NCI-H1694 (cell line): ENCODE data around the gene LIN7C.
A peak's percentile ranks its signal among the peaks of the same experiment; 100 is the strongest.

Experiments used
- DNase-seq: peaks from one replicate; lab custom pipeline; 2025; lab: John Stamatoyannopoulos, UW

Gene LIN7C

GRCh38 chr11:27507557-27508322 lies 1.2 kb upstream of the LIN7C start:
- no peak for DNase-seq

DNA sequence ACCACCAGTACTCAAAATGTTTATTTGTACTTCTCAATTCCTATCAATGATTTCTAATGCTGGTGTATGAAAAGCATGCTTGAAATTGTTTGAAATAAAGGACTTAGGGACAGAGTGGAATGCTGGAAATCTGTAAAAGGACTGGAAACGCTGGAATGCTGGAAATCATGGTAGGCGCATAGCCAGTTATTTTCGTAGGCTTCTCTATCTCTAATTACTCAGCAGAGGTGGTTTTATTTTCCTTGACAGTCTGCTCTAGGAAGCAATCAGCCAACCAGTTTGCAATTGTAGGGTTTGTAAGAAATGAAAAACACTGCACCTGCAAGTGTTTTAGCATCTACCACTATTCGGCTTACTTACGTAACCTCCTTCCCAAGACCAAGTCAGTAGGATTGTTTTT lies 788 bp downstream of the LIN7C start:
- no peak for DNase-seq

DNA sequence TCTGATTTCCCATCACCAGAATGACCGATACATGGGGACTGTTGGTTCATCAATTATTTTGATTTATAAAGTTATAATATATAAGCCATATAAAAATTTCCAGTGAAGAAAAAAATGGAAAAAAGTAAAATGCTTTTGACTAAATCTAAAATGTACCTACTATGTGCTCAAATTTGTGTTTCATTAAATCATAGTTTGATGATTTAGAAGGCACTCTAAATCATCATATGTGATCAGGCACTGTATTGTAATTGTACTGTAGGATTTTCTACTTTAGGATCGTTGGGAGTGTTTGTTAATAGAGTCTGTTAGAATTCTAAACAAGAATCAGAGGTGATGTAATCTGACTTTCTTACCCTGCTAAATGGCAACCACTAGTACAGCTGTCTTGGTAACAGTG lies 2.4 kb downstream of the LIN7C start:
- DNase-seq, result no peak

GRCh38 chr11:27501100-27501499 lies 5.5 kb downstream of the LIN7C start:
- DNase-seq, result no peak

DNA sequence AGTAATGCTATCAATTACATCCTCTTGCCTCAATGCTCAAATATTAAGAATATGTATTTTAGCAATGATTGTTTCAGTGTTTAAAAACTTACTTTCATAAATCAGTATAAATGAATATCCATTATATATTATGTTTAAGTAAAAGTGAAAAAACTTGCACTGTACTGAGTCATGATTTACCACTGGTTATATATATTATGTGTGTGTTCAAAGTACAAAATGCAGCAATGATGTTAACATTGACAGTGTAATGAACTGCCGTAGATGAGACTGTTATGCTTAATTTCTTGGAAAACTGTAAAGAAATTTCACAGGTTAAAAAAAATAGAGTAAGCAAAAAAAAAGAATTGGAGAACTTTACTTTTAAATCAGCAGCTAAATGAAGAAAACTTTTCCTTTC lies 8.7 kb downstream of the LIN7C start:
- no peak for DNase-seq

- peak; percentile 10 for DNase-seq
These were observed 9.2 kb downstream of the LIN7C start for GRCh38 chr11:27497284-27497866.

GRCh38 chr11:27496461-27496860 lies 10.1 kb downstream of the LIN7C start:
- no peak for DNase-seq

GRCh38 chr11:27495710-27496300 lies 10.8 kb downstream of the LIN7C start:
- no peak for DNase-seq

GRCh38 chr11:27489092-27489491 lies 17.5 kb downstream of the LIN7C start:
- no peak for DNase-seq

GRCh38 chr11:27487706-27488105 lies 18.9 kb downstream of the LIN7C start:
- no peak for DNase-seq

DNA sequence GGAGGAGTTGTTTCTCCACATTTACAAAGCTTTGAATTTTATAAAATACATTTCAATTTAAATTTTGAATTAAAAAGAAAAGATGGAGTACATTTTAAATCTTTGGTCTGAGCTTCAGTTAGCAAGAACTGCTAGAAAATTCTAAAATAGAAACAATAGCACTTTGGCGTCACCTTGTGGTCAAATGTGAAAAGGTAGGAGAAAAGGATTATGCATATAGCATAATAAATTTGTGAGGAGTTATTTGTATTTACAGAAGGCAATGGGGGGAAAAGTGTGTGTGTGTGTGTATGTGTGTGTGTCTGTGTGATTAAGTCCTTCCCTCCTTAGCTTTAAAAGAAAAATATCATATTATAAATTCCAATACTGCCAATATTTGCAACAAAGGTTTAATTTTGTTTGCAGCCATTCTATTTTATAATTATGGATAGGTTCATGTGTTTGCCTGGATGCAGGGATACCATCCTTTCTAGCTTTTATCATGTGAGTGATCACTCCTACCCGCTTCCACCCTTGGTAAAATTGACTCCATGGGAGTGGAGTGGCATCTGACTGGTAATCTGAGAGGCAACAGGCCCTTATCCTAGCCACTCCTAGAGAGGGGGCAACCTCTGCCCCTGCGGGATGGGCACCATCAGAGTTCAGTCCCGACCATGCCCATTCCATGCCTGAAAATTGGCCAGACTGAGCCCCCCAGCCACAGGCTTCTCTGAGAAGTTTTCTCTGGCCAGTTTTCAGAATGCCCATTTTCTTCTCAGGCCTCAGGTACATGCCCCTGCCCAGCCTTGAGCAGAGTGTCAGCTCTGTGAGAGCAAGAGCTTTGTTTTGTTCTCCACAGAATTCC lies 20.4 kb downstream of the LIN7C start:
- peak; percentile 68 for DNase-seq

DNA sequence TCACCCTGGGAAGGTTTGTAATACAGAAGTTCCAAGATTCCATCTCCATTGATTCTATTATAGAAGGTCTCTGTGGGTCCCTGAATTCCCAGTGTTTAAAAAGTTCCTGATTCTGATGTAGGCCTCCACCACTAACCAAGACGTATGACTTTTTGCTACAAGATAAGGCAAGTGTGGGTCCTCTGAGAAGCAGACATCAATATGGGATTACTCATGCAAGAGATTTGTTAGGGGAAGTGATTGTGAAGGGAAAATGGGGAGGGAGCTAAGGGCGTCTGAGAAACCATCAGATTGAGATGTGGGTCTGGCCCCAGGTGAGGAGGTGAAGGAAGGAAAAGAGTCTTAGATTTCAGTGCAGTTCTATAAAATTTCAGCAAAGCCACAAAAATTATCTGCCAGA lies 23.8 kb downstream of the LIN7C start:
- DNase-seq, result no peak

- DNase-seq, result no peak
These were observed 24.6 kb downstream of the LIN7C start for GRCh38 chr11:27481992-27482391.

GRCh38 chr11:27477831-27478230 lies 28.7 kb downstream of the LIN7C start:
- DNase-seq, result no peak

DNA sequence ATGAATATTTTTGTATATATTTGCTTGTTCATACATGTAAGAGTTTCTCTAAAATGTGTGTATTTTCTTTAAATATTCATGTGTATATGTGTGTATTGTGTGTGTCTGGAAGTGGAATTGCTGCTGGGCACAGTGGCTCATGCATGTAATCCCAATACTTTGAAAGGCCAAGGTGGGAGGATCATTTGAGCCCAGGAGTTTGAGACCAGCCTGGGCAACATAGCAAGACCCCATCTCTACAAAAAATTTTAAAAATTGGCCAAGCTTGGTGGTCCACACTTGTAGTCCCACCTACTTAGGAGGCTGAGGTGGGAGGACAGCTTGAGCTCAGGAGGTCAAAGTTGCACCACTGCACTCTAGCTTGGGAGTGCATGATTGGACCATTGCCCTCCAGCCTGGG lies 29.3 kb downstream of the LIN7C start:
- no peak for DNase-seq

GRCh38 chr11:27475622-27476021 lies 30.9 kb downstream of the LIN7C start:
- DNase-seq, result no peak

DNA sequence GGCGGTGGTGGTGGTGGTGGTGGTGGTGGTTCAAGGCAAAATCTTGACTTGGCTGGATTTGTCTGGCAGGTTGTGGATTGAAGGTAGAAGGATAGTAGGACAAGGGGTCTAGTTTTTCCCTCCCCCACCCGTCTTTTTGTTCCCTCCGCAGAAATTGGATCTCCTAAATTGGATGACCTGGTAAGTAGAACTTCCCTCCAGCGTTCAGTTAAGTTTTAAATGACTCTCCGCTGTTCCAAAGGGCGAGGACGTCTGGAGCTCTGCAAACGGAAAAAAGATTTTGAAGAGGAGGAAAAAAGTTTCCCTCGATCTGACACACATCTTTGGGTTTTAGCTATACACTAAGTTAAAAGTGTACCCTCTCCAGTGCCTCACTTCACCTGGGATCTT lies 33.6 kb downstream of the LIN7C start:
- no peak for DNase-seq

GRCh38 chr11:27472398-27473016 lies 34.1 kb downstream of the LIN7C start, which contains the start of gene LGR4:
LGR4 (minus strand) TSS chr11:27472790; CDS start chr11:27472302, 488 bp downstream.
- DNase-seq, result peak; percentile 72

DNA sequence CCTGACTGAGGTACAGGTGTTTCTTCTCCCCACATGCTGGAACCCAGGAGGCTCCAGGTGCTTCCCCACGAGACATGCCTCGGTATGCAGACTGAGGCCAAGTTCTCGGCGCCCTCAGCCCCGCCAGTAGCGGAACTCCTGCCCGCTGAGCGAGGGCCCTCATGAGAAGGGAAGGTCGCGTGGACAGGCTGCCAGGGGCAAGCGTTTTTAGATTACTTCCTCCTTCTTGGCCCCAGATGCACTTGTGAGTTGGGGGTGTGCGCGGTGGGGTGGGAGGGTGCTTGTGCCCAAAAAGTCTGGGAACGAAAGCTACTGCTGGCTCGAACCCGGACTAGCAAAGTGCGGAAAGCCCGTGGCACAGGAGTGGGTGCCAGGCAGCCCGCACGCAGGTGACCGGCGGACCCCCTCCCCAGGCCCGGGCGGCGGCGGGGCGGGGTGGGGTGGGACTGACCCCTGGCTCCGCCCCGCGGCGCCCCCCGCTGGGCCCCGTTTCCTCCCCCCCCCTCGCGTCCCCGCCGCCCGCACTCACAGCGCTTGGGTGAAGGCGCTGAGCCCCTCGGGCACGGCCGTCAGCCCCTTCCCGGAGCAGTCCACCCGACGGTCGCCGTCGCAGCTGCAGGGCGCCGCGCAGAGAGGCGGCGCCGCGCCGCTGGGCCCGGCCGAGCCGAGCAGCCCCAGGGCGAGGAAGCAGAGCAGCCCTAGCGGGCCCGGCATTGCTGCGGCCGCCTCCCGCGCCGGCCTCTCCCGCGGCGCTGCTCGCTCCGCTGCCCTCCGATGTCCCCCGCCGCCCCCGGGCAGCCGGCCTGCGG lies 34.8 kb downstream of the LIN7C start:
- DNase-seq, result no peak

GRCh38 chr11:27470826-27471588 lies 35.6 kb downstream of the LIN7C start:
- DNase-seq, result no peak
